ENCODE results near the gene DLG2. TPM values are rescaled to one million over a fixed set of nuclear protein-coding genes. Genes with fewer than 3 reads are reported as not detected.

DLG2 gene
- total RNA-seq, 1 experiment from 2014 or later, result 17.5 TPM

GRCh38 chr11:84558085-84558905 lies 1068.8 kb downstream of the DLG2 start:
- H3K27me3 Mint-ChIP-seq (ENCODE audit: low read depth), result no peaks in the 10 kb centered on the region
- peak; percentile 93 for ATAC-seq
- POLR2A ChIA-PET, result interaction anchor here (0.6 to 0.8 kb wide), 2 partner anchors 138 to 168 kb away, joined by 3 read pairs; no protein-coding TSS in a partner anchor

GRCh38 chr11:84552791-84553190 lies 1074.4 kb downstream of the DLG2 start:
- DNase-seq (ENCODE audit: low spot score) (no peak), ATAC-seq (no peak)
- no peak overlapping the region for H3K4me3 Mint-ChIP-seq
- H3K9me3 Mint-ChIP-seq, result 0 out of 2 replicates have a peak, but pooled peaks cover 3% of the 10 kb centered on the region
- H3K27ac Mint-ChIP-seq, result no peak overlapping the region
- no peaks in the 10 kb centered on the region for H3K27me3 Mint-ChIP-seq (ENCODE audit: low read depth)
- ChIA-PET POLR2A (no interaction called here), CTCF (no interaction called here)
- TF ChIP-seq SMAD3 (CRISPR knock-in tag; IDR thresholded peaks at IDR 0.05; ENCODE audit: borderline replicate concordance) (no peak), SP1 (CRISPR knock-in tag; conservative IDR thresholded peaks at IDR 0.05) (no peak), PREB (CRISPR knock-in tag; IDR thresholded peaks at IDR 0.05; ENCODE audit: borderline replicate concordance) (no peak), ZNF416 (CRISPR knock-in tag; IDR thresholded peaks at IDR 0.05) (no peak), JAZF1 (CRISPR knock-in tag; IDR thresholded peaks at IDR 0.05) (no peak), MAX (CRISPR knock-in tag; IDR thresholded peaks at IDR 0.05) (no peak), RORB (CRISPR knock-in tag; IDR thresholded peaks at IDR 0.05) (no peak), MLX (CRISPR knock-in tag; IDR thresholded peaks at IDR 0.05) (no peak), ZNF138 (CRISPR knock-in tag; conservative IDR thresholded peaks at IDR 0.05) (no peak), GABPB1 (CRISPR knock-in tag; IDR thresholded peaks at IDR 0.05) (no peak), USF1 (CRISPR knock-in tag; IDR thresholded peaks at IDR 0.05) (no peak), FOXP4 (CRISPR knock-in tag; IDR thresholded peaks at IDR 0.05) (no peak), ZBTB43 (CRISPR knock-in tag; IDR thresholded peaks at IDR 0.05) (no peak), PRRX2 (CRISPR knock-in tag; IDR thresholded peaks at IDR 0.05) (no peak), ZNF317 (CRISPR knock-in tag; IDR thresholded peaks at IDR 0.05; ENCODE audit: borderline replicate concordance, low read depth) (no peak)
- H3K36me3 Mint-ChIP-seq, result no peaks in the 10 kb centered on the region
- H3K4me1 Mint-ChIP-seq, result peaks cover 6% of the 10 kb centered on the region

More at GRCh38 chr11:84558085-84558905, 1068.8 kb downstream of the DLG2 start:
- peak; percentile 33 for DNase-seq (ENCODE audit: low spot score)
- TF ChIP-seq CTCF (IDR thresholded peaks at IDR 0.05), result peak; percentile 69
- no peak for TF ChIP-seq RORB (CRISPR knock-in tag; IDR thresholded peaks at IDR 0.05)
- no peak for TF ChIP-seq FOXJ3 (CRISPR knock-in tag; IDR thresholded peaks at IDR 0.05; ENCODE audit: borderline replicate concordance)
- TF ChIP-seq SOX15 (CRISPR knock-in tag; IDR thresholded peaks at IDR 0.05), result no peak
- TF ChIP-seq ZNF263 (CRISPR knock-in tag; IDR thresholded peaks at IDR 0.05; ENCODE audit: low read depth), result no peak
- TF ChIP-seq ATF1 (CRISPR knock-in tag; IDR thresholded peaks at IDR 0.05), result no peak
- H3K27ac Mint-ChIP-seq, result no peak overlapping the region
- CTCF ChIA-PET, result interaction anchor here (0.5 to 3.1 kb wide), 24 partner anchors 8 to 721 kb away, joined by 3 to 43 read pairs (median 4); no protein-coding TSS in a partner anchor
- H3K36me3 Mint-ChIP-seq, result no peaks in the 10 kb centered on the region
- no peaks in the 10 kb centered on the region for H3K9me3 Mint-ChIP-seq
- no peak overlapping the region for H3K4me3 Mint-ChIP-seq
- peaks cover 4% of the 10 kb centered on the region for H3K4me1 Mint-ChIP-seq

Measured in WTC11 (cell line).